CD4-positive, alpha-beta T cell (primary cell): ENCODE measurements around the gene JAZF1. TPM values are rescaled to one million over a fixed set of nuclear protein-coding genes. Genes with fewer than 3 reads are reported as not detected.
A peak's percentile ranks its signal among the peaks of the same experiment; 100 is the strongest.

Experiments used
- ATAC-seq: fragments of 200-7000 bp; cut with Tn5 transposase; one replicate; pipeline ENCODE4 v1.10.0; 2022; ENCODE audit warnings: mild to moderate bottlenecking; ENCODE audit not compliant: poor library complexity
- CTCF ChIA-PET: fragments of 350-600 bp; sonication (Branson Sonifier 250); formaldehyde crosslinking; loops from one replicate; lab custom pipeline; 2021; ENCODE audit warnings: antibody characterized with exemption, inconsistent platforms; lab: Charles Lee
- POLR2A ChIA-PET: fragments of 350-600 bp; sonication (Branson Sonifier 250); formaldehyde crosslinking; loops from one replicate; lab custom pipeline; 2021; ENCODE audit warnings: antibody characterized with exemption, inconsistent platforms; lab: Charles Lee
- DNase-seq, 14 experiments: peaks; one replicate each; pipeline ENCODE4 v3.0.0-alpha.2; 2013 to 2020; ENCODE audit warnings: mixed read lengths in 2 of 14
- H3K27ac ChIP-seq, 2 donors: one replicate each; pipeline versions ENCODE4 v1.5.1 to v1.7.0; 2013; ENCODE audit warnings: low read length in 2 of 2, low read depth in 1 of 2, mild to moderate bottlenecking in 1 of 2
- H3K27me3 ChIP-seq, 2 experiments: 1 replicate in 1 of 2; 2 replicates in 1 of 2; pipeline versions ENCODE4 v1.6.1 to v1.7.0; 2013; ENCODE audit warnings: low read length in 2 of 2, control low read depth in 1 of 2, mild to moderate bottlenecking in 1 of 2, moderate library complexity in 1 of 2; ENCODE audit not compliant: insufficient read depth in 2 of 2, control insufficient read depth in 1 of 2
- H3K36me3 ChIP-seq: one replicate; pipeline ENCODE4 v1.6.1; 2013; ENCODE audit warnings: low read length, control low read depth; ENCODE audit not compliant: insufficient read depth
- H3K4me1 ChIP-seq: one replicate; pipeline ENCODE4 v1.6.1; 2013; ENCODE audit warnings: low read length, control low read depth; ENCODE audit not compliant: insufficient read depth
- H3K4me3 ChIP-seq: one replicate; pipeline ENCODE4 v1.5.1; 2013; ENCODE audit warnings: mild to moderate bottlenecking, low read length, moderate library complexity
- H3K9me3 ChIP-seq, 2 experiments: 1 replicate in 1 of 2; 2 replicates in 1 of 2; pipeline versions ENCODE4 v1.6.1 to v1.7.0; 2013; ENCODE audit warnings: low read length in 2 of 2, mild to moderate bottlenecking in 2 of 2, control low read depth in 1 of 2, moderate library complexity in 1 of 2; ENCODE audit not compliant: control insufficient read depth in 1 of 2, insufficient read depth in 1 of 2
- H3K27ac Mint-ChIP-seq: one replicate; pipeline ENCODE4 v1.8.0; 2020; ENCODE audit warnings: mixed read lengths
- H3K27me3 Mint-ChIP-seq: one replicate; pipeline ENCODE4 v1.8.0; 2021; ENCODE audit warnings: mixed read lengths
- H3K36me3 Mint-ChIP-seq: one replicate; pipeline ENCODE4 v1.8.0; 2021; ENCODE audit warnings: low read depth, mixed read lengths
- H3K4me1 Mint-ChIP-seq: one replicate; pipeline ENCODE4 v1.8.0; 2021; ENCODE audit warnings: low read depth, mixed read lengths
- H3K4me3 Mint-ChIP-seq: one replicate; pipeline ENCODE4 v1.8.0; 2020; ENCODE audit warnings: mild to moderate bottlenecking, mixed read lengths
- H3K9me3 Mint-ChIP-seq: one replicate; pipeline ENCODE4 v1.8.0; 2020; ENCODE audit warnings: mixed read lengths
- CTCF ChIP-seq: fragments of 200-600 bp; IDR thresholded peaks from one replicate; pipeline ENCODE4 v1.8.0; 2022; ENCODE audit warnings: antibody characterized with exemption, mild to moderate bottlenecking
- intact Hi-C, 2 experiments: fragments of 100-400 bp; cut with DNase I in 1 of 2; cut with micrococcal nuclease in 1 of 2; formaldehyde crosslinking; loops; one replicate each; pipeline versions ENCODE4 v1.15.1 to v1.9.0; 2023 to 2025; cut with DNase I, micrococcal nuclease
- total RNA-seq, 174 experiments: library from RNA in 2 of 174; stranded (reverse) in 2 of 174; gene quantifications; one replicate each; pipeline ENCODE4 v1.2.3 and lab custom pipeline; 2021 to 2026

Gene JAZF1
- total RNA-seq, 2 experiments from 2014 or later = 9.9 to 11.1 TPM

GRCh38 chr7:28095231-28095630, 85.4 kb downstream of the JAZF1 start:
- no peaks in the 10 kb centered on the region for H3K27me3 Mint-ChIP-seq
- Histone ChIP-seq H3K36me3 (no peaks in the 10 kb centered on the region), H3K4me1 (peaks cover 3% of the 10 kb centered on the region), H3K27ac (no peak overlapping the region), H3K9me3 (no peaks in the 10 kb centered on the region), H3K4me3 (no peak overlapping the region), H3K27me3 (no peaks in the 10 kb centered on the region)
- H3K9me3 Mint-ChIP-seq = no peaks in the 10 kb centered on the region
- ATAC-seq (no peak), DNase-seq (peak in 2 of 14 experiments; percentile 12 to 33)
- peaks cover 9% of the 10 kb centered on the region for H3K4me1 Mint-ChIP-seq
- TF ChIP-seq CTCF = no peak
- CTCF ChIA-PET = no interaction called here
- intact Hi-C loops = loop anchor here in 1 of 2 experiments (5.0 kb wide), 1 partner anchor 898 kb away; no protein-coding TSS in a partner anchor
- no peak overlapping the region for H3K4me3 Mint-ChIP-seq
- POLR2A ChIA-PET = no interaction called here
- H3K27ac Mint-ChIP-seq = no peak overlapping the region
- H3K36me3 Mint-ChIP-seq = peaks cover 6% of the 10 kb centered on the region

GRCh38 chr7:28093623-28094232, 86.9 kb downstream of the JAZF1 start:
- peak in 13 of 14 experiments; percentile 2 to 60 (median 35) for DNase-seq
- Histone ChIP-seq H3K4me1 (peaks cover 3% of the 10 kb centered on the region), H3K9me3 (no peaks in the 10 kb centered on the region), H3K4me3 (no peak overlapping the region), H3K36me3 (no peaks in the 10 kb centered on the region), H3K27ac (no peak overlapping the region), H3K27me3 (no peaks in the 10 kb centered on the region)
- no peak for ATAC-seq
- peaks cover 19% of the 10 kb centered on the region for H3K4me1 Mint-ChIP-seq
- H3K27ac Mint-ChIP-seq = no peak overlapping the region
- no peaks in the 10 kb centered on the region for H3K27me3 Mint-ChIP-seq
- TF ChIP-seq CTCF = peak; percentile 11
- intact Hi-C loops = no loop called here
- POLR2A ChIA-PET = no interaction called here
- H3K9me3 Mint-ChIP-seq = no peaks in the 10 kb centered on the region
- H3K36me3 Mint-ChIP-seq = peaks cover 6% of the 10 kb centered on the region
- H3K4me3 Mint-ChIP-seq = no peak overlapping the region
- CTCF ChIA-PET = interaction anchor here (0.7 kb wide), 1 partner anchor 22 kb away, joined by 3 read pairs; no protein-coding TSS in a partner anchor

GRCh38 chr7:28091190-28091589, 89.4 kb downstream of the JAZF1 start:
- Histone ChIP-seq H3K9me3 (no peaks in the 10 kb centered on the region), H3K36me3 (no peaks in the 10 kb centered on the region), H3K27ac (no peak overlapping the region), H3K27me3 (no peaks in the 10 kb centered on the region), H3K4me1 (peaks cover 3% of the 10 kb centered on the region), H3K4me3 (no peak overlapping the region)
- CTCF ChIA-PET = no interaction called here
- H3K27ac Mint-ChIP-seq = no peak overlapping the region
- H3K36me3 Mint-ChIP-seq = peaks cover 6% of the 10 kb centered on the region
- ATAC-seq (no peak), DNase-seq (no peak)
- no peaks in the 10 kb centered on the region for H3K9me3 Mint-ChIP-seq
- no peak overlapping the region for H3K4me3 Mint-ChIP-seq
- H3K4me1 Mint-ChIP-seq = peaks cover 9% of the 10 kb centered on the region
- intact Hi-C loops = no loop called here
- POLR2A ChIA-PET = no interaction called here
- TF ChIP-seq CTCF = no peak
- no peaks in the 10 kb centered on the region for H3K27me3 Mint-ChIP-seq
